A549 (cell line): ENCODE data around the gene ANKRD62.

Experiments
- CTCF ChIP-seq: fragments of >200 bp; sonication (Bioruptor Twin); formaldehyde crosslinking; IDR thresholded peaks from 3 replicates; pipeline ENCODE4 v1.5.1; 2016
- EHMT2 ChIP-seq: fragments of 200-600 bp; sonication (generic); IDR thresholded peaks from 2 replicates; pipeline ENCODE4 v1.6.1; 2016; ENCODE audit warnings: antibody characterized with exemption, low read depth, mild to moderate bottlenecking, moderate library complexity
- EP300 ChIP-seq, 2 experiments: fragments of >200 bp; sonication (Bioruptor Twin); formaldehyde crosslinking; IDR thresholded peaks; 2 replicates in 1 of 2; 3 replicates in 1 of 2; pipeline ENCODE4 v1.6.1; 2016 to 2017
- KDM1A ChIP-seq: fragments of 200-600 bp; sonication (generic); IDR thresholded peaks from 2 replicates; pipeline ENCODE4 v1.6.1; 2016; ENCODE audit warnings: low read depth, mild to moderate bottlenecking
- MYC ChIP-seq: IDR thresholded peaks from 2 replicates; pipeline ENCODE4 v1.6.1; 2012; ENCODE audit warnings: mild to moderate bottlenecking, inconsistent platforms, low read length, improper control_type of control experiment, borderline replicate concordance
- PHF8 ChIP-seq: fragments of 200-600 bp; sonication (generic); IDR thresholded peaks from 2 replicates; pipeline ENCODE4 v1.6.1; 2016; ENCODE audit warnings: low read depth, mild to moderate bottlenecking, antibody characterized with exemption, moderate library complexity, borderline replicate concordance
- POLR2A ChIP-seq: IDR thresholded peaks from 2 replicates; pipeline ENCODE4 v1.6.1; 2012; ENCODE audit warnings: mild to moderate bottlenecking, low read length
- REST ChIP-seq: fragments of 200-600 bp; sonication (generic); IDR thresholded peaks from 2 replicates; pipeline ENCODE4 v1.6.1; 2016; ENCODE audit warnings: antibody characterized with exemption, mild to moderate bottlenecking, moderate library complexity

GRCh38 chr18:12068950-12069320 lies 24.7 kb upstream of the ANKRD62 start:
- TF ChIP-seq KDM1A (no peak), REST (no peak), POLR2A (no peak), EP300 (IDR thresholded peaks at IDR 0.05) (no peak), CTCF (no peak), MYC (no peak), PHF8 (no peak), EHMT2 (no peak)
